Mesenchymal stem cell (in vitro differentiated cells and primary cell): ENCODE measurements around the gene PLD1.

Source experiments
- DNase-seq: peaks from one replicate; pipeline ENCODE4 v3.0.0-alpha.2; 2013
- H2AFZ ChIP-seq: one replicate; pipeline ENCODE4 v1.6.1; 2013; ENCODE audit warnings: low read depth, mild to moderate bottlenecking, control low read depth, inconsistent platforms, low read length, moderate library complexity
- H2AK5ac ChIP-seq: 2 replicates; pipeline ENCODE4 v1.6.1; 2013; ENCODE audit warnings: low read length, moderate library complexity, mild to moderate bottlenecking, inconsistent platforms; ENCODE audit not compliant: severe bottlenecking
- H2BK120ac ChIP-seq: one replicate; pipeline ENCODE4 v1.6.1; 2013; ENCODE audit warnings: low read depth, mild to moderate bottlenecking, inconsistent platforms, low read length, moderate library complexity
- H2BK12ac ChIP-seq, 2 experiments: one replicate each; pipeline ENCODE4 v1.6.1; 2013; ENCODE audit warnings: inconsistent platforms in 2 of 2, low read length in 2 of 2, mild to moderate bottlenecking in 2 of 2, moderate library complexity in 2 of 2, control low read depth in 1 of 2
- H2BK15ac ChIP-seq: one replicate; pipeline ENCODE4 v1.6.1; 2013; ENCODE audit warnings: mild to moderate bottlenecking, low read depth, inconsistent platforms; ENCODE audit not compliant: poor library complexity, severe bottlenecking
- H2BK5ac ChIP-seq: 2 replicates; pipeline ENCODE4 v1.6.1; 2013; ENCODE audit warnings: low read depth, mild to moderate bottlenecking, low read length, control low read depth, inconsistent platforms; ENCODE audit not compliant: poor library complexity, severe bottlenecking
- H3K14ac ChIP-seq, 2 experiments: one replicate each; pipeline ENCODE4 v1.6.1; 2013; ENCODE audit warnings: inconsistent platforms in 2 of 2, low read length in 2 of 2, control low read depth in 1 of 2, mild to moderate bottlenecking in 1 of 2, moderate library complexity in 1 of 2
- H3K18ac ChIP-seq, 2 experiments: one replicate each; pipeline ENCODE4 v1.6.1; 2013; ENCODE audit warnings: inconsistent platforms in 2 of 2, low read length in 2 of 2, control low read depth in 1 of 2, low read depth in 1 of 2, mild to moderate bottlenecking in 1 of 2
- H3K23ac ChIP-seq, 2 experiments: one replicate each; pipeline ENCODE4 v1.6.1; 2013; ENCODE audit warnings: inconsistent platforms in 2 of 2, low read length in 2 of 2, mild to moderate bottlenecking in 2 of 2, moderate library complexity in 2 of 2, control low read depth in 1 of 2
- H3K27ac ChIP-seq: 2 replicates; pipeline ENCODE4 v1.5.1; 2013; ENCODE audit warnings: mild to moderate bottlenecking, moderate library complexity, low read length, control low read depth, inconsistent platforms; ENCODE audit not compliant: poor library complexity, severe bottlenecking
- H3K27me3 ChIP-seq, 2 experiments: 2 replicates each; pipeline versions ENCODE4 v1.6.1 to v1.7.0; 2013; ENCODE audit warnings: low read length in 2 of 2, mild to moderate bottlenecking in 2 of 2, moderate library complexity in 2 of 2, control low read depth in 1 of 2, inconsistent platforms in 1 of 2; ENCODE audit not compliant: control insufficient read depth in 1 of 2, insufficient read depth in 1 of 2
- H3K36me3 ChIP-seq, 2 experiments: 2 replicates each; pipeline versions ENCODE4 v1.6.1 to v1.7.0; 2013; ENCODE audit warnings: low read length in 2 of 2, control low read depth in 1 of 2, inconsistent platforms in 1 of 2, low read depth in 1 of 2, mild to moderate bottlenecking in 1 of 2; ENCODE audit not compliant: insufficient read depth in 2 of 2, control insufficient read depth in 1 of 2
- H3K4ac ChIP-seq, 2 experiments: one replicate each; pipeline ENCODE4 v1.6.1; 2013; ENCODE audit warnings: inconsistent platforms in 2 of 2, low read length in 2 of 2, mild to moderate bottlenecking in 2 of 2, moderate library complexity in 2 of 2, control low read depth in 1 of 2, low read depth in 1 of 2
- H3K4me1 ChIP-seq: 2 replicates; pipeline ENCODE4 v1.6.1; 2013; ENCODE audit warnings: low read depth, low read length, control low read depth; ENCODE audit not compliant: control insufficient read depth, insufficient read depth
- H3K4me2 ChIP-seq: 2 replicates; pipeline ENCODE4 v1.6.1; 2013; ENCODE audit warnings: low read length, mild to moderate bottlenecking, inconsistent platforms; ENCODE audit not compliant: poor library complexity, severe bottlenecking
- H3K4me3 ChIP-seq, 2 experiments: 2 replicates each; pipeline versions ENCODE4 v1.5.1 to v1.7.0; 2013; ENCODE audit warnings: low read length in 2 of 2, mild to moderate bottlenecking in 2 of 2, control low read depth in 1 of 2, low read depth in 1 of 2; ENCODE audit not compliant: insufficient read depth in 1 of 2
- H3K79me1 ChIP-seq: replicated peaks from 2 replicates; pipeline ENCODE4 v1.6.1; 2013; ENCODE audit warnings: mild to moderate bottlenecking, control low read depth, low read length, inconsistent platforms; ENCODE audit not compliant: poor library complexity, severe bottlenecking
- H3K9ac ChIP-seq: 2 replicates; pipeline ENCODE4 v1.7.0; 2013; ENCODE audit warnings: mild to moderate bottlenecking, low read length, moderate library complexity
- H3K9me3 ChIP-seq: 2 replicates; pipeline ENCODE4 v1.7.0; 2013; ENCODE audit warnings: mild to moderate bottlenecking, low read length; ENCODE audit not compliant: control insufficient read depth
- H4K8ac ChIP-seq: one replicate; pipeline ENCODE4 v1.6.1; 2013; ENCODE audit warnings: inconsistent platforms, mild to moderate bottlenecking, low read length, moderate library complexity
- H4K91ac ChIP-seq: one replicate; pipeline ENCODE4 v1.6.1; 2013; ENCODE audit warnings: mild to moderate bottlenecking, low read length, inconsistent platforms
- WGBS: methylation state at CpG from one replicate; pipeline ENCODE4 v1.1.7; 2013; ENCODE audit warnings: mixed read lengths; 5-methylcytosine and 5-hydroxymethylcytosine counted together

The PLD1 gene

DNA sequence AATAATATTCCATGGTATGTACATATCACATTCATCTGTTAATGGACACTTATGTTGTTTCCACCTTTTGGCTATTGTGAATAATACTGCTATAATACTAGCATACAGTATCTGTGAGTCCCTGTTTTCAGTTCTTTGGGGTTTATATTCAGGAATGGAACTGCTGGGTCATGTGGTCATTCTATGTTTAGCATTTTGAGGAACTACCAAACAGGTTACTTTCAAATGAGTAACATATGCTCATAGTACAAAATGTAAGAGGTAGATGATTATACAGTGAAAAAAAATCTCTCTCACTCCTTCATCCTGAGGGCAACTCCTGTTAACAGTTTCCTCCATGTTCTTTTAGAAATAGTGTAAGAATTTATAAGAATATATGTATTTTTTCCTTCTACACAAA is 162.2 kb downstream of the PLD1 start:
- H3K4ac ChIP-seq = no peak overlapping the region
- no peak overlapping the region for H2BK12ac ChIP-seq
- DNase-seq = no peak
- no peak overlapping the region for H3K4me3 ChIP-seq
- peaks cover 0 to 4% of the 10 kb centered on the region in 2 experiments for H3K36me3 ChIP-seq
- H3K27ac ChIP-seq = no peak overlapping the region
- H3K4me2 ChIP-seq = no peak overlapping the region
- no peak overlapping the region for H2BK15ac ChIP-seq
- no peaks in the 10 kb centered on the region for H3K79me1 ChIP-seq
- H3K23ac ChIP-seq = no peak overlapping the region
- H3K27me3 ChIP-seq = no peaks in the 10 kb centered on the region
- H2BK5ac ChIP-seq = no peak overlapping the region
- H3K9ac ChIP-seq = no peak overlapping the region
- no peak overlapping the region for H3K14ac ChIP-seq
- H2AFZ ChIP-seq = no peak overlapping the region
- no peak overlapping the region for H4K91ac ChIP-seq
- H4K8ac ChIP-seq = no peak overlapping the region
- H3K9me3 ChIP-seq = no peaks in the 10 kb centered on the region
- H3K18ac ChIP-seq = no peak overlapping the region
- no peak overlapping the region for H2BK120ac ChIP-seq
- no peak overlapping the region for H2AK5ac ChIP-seq
- peaks cover 2% of the 10 kb centered on the region for H3K4me1 ChIP-seq

GRCh38 chr3:171646357-171647133 is 163.7 kb downstream of the PLD1 start:
- H4K91ac ChIP-seq = no peak overlapping the region
- no peak overlapping the region for H2BK15ac ChIP-seq

GRCh38 chr3:171644681-171645080 is 165.6 kb downstream of the PLD1 start:
- H2AK5ac ChIP-seq = no peak overlapping the region
- no peaks in the 10 kb centered on the region for H3K27me3 ChIP-seq
- no peak overlapping the region for H2BK120ac ChIP-seq
- H3K9me3 ChIP-seq = no peaks in the 10 kb centered on the region
- no peak overlapping the region for H3K4me2 ChIP-seq
- H3K23ac ChIP-seq = no peak overlapping the region
- H2BK12ac ChIP-seq = no peak overlapping the region
- no peak overlapping the region for H3K9ac ChIP-seq
- no peak overlapping the region for H2AFZ ChIP-seq
- H3K14ac ChIP-seq = no peak overlapping the region
- no peak overlapping the region for H2BK5ac ChIP-seq
- H4K91ac ChIP-seq = no peak overlapping the region
- H3K79me1 ChIP-seq = no peaks in the 10 kb centered on the region
- no peak overlapping the region for H2BK15ac ChIP-seq
- H3K4me3 ChIP-seq = no peak overlapping the region
- H3K18ac ChIP-seq = no peak overlapping the region
- 98% methylated on average over 8 of the region's 8 CpGs for WGBS
- no peak overlapping the region for H4K8ac ChIP-seq
- H3K4me1 ChIP-seq = peaks cover 2% of the 10 kb centered on the region
- no peak for DNase-seq
- H3K36me3 ChIP-seq = peaks cover 3 to 4% of the 10 kb centered on the region in 2 experiments
- H3K27ac ChIP-seq = no peak overlapping the region
- H3K4ac ChIP-seq = no peak overlapping the region

More at GRCh38 chr3:171646357-171647133, 163.7 kb downstream of the PLD1 start:
- Histone ChIP-seq H2AFZ (no peak overlapping the region), H3K4me3 (no peak overlapping the region), H3K4ac (no peak overlapping the region), H2BK5ac (no peak overlapping the region), H3K18ac (no peak overlapping the region), H3K4me1 (peaks cover 2% of the 10 kb centered on the region), H3K9ac (peak overlapping the region; percentile 50), H2AK5ac (peak overlapping the region; percentile 12), H3K36me3 (peaks cover 3 to 7% of the 10 kb centered on the region in 2 experiments), H3K27ac (peak overlapping the region; percentile 12), H3K14ac (no peak overlapping the region), H2BK12ac (no peak overlapping the region), H3K79me1 (no peaks in the 10 kb centered on the region), H3K27me3 (no peaks in the 10 kb centered on the region), H3K9me3 (no peaks in the 10 kb centered on the region), H3K23ac (no peak overlapping the region), H2BK120ac (no peak overlapping the region), H4K8ac (no peak overlapping the region), H3K4me2 (no peak overlapping the region)
- peak; percentile 69 for DNase-seq
- WGBS = 67% methylated on average over 4 of the region's 4 CpGs

- WGBS = 87% methylated on average over 2 of the region's 4 CpGs
- peaks cover 2% of the 10 kb centered on the region for H3K4me1 ChIP-seq
These were observed 166.6 kb downstream of the PLD1 start for GRCh38 chr3:171643681-171644080.

More at GRCh38 chr3:171643681-171644080, 166.6 kb downstream of the PLD1 start:
- Histone ChIP-seq H3K4ac (no peak overlapping the region), H3K9me3 (no peaks in the 10 kb centered on the region), H3K18ac (no peak overlapping the region), H2BK12ac (no peak overlapping the region), H3K4me3 (no peak overlapping the region), H3K36me3 (peaks cover 3 to 4% of the 10 kb centered on the region in 2 experiments), H3K79me1 (no peaks in the 10 kb centered on the region), H2AFZ (no peak overlapping the region), H2AK5ac (no peak overlapping the region), H4K91ac (no peak overlapping the region), H3K9ac (no peak overlapping the region), H3K4me2 (no peak overlapping the region), H3K14ac (no peak overlapping the region), H4K8ac (no peak overlapping the region), H2BK120ac (no peak overlapping the region), H3K23ac (no peak overlapping the region), H3K27me3 (no peaks in the 10 kb centered on the region), H3K27ac (no peak overlapping the region), H2BK5ac (no peak overlapping the region), H2BK15ac (no peak overlapping the region)
- no peak for DNase-seq
